PFSK-1 (cell line): Measurements from ENCODE around the gene LRRC15.

Source experiments
- FOXP2 ChIP-seq: optimal IDR thresholded peaks from 2 replicates; pipeline ENCODE3; 2011; ENCODE audit warnings: borderline replicate concordance, control low read depth, inconsistent platforms; ENCODE audit not compliant: insufficient read depth; ENCODE audit errors: extremely low read length, extremely low read depth
- POLR2AphosphoS5 ChIP-seq: IDR thresholded peaks from 2 replicates; pipeline ENCODE4 v1.6.1; 2012; ENCODE audit warnings: low read depth, mild to moderate bottlenecking, control low read depth, low read length, moderate library complexity
- SIN3A ChIP-seq: IDR thresholded peaks from 2 replicates; pipeline ENCODE4 v1.6.1; 2012; ENCODE audit warnings: mild to moderate bottlenecking, low read length, moderate library complexity, borderline replicate concordance; ENCODE audit not compliant: insufficient read depth
- TAF1 ChIP-seq: IDR thresholded peaks from 2 replicates; pipeline ENCODE4 v1.6.1; 2012; ENCODE audit warnings: low read length, control low read depth, borderline replicate concordance; ENCODE audit not compliant: insufficient read depth
- TF ChIP-seq, protein P1 (sequence below), 2 experiments: IDR thresholded peaks; 2 replicates each; pipeline versions ENCODE4 v1.6.1 to v1.8.0; 2011 to 2012; ENCODE audit warnings: low read depth in 2 of 2, low read length in 2 of 2, control low read depth in 1 of 2, inconsistent platforms in 1 of 2, mild to moderate bottlenecking in 1 of 2, moderate library complexity in 1 of 2; ENCODE audit not compliant: insufficient read depth in 1 of 2

DNA sequence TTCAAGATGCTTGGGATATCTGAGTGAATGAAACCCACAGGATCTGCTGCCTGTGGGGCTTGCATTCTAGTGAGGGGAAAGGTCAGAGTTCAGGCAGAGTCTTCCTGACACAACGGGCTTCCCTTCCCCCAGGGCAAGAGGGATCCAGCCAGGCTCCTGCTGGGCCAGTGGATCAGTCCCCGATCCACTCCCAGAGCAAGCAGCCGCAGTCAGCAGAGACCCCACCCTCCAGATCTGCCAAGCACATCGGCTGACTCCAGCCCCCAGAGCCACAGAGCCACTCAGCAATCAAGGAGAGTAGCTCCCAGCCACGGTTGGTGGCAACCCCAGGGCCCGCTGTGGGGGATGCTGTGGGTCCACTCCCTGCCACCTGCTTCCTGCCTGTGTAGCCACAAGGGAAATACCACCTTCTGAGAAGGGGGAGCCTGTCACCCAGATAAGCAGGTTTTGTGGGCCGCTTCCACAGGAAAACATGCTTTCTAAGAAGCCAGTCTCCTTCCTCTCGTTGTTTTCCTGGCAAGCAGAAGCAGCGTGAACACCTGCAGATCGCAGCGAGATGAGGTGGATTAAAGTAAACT lies 63.3 kb downstream of the LRRC15 start:
- TF ChIP-seq POLR2AphosphoS5 (no peak), SIN3A (no peak), FOXP2 (no peak), TAF1 (no peak)
- TF ChIP-seq, protein P1, sequence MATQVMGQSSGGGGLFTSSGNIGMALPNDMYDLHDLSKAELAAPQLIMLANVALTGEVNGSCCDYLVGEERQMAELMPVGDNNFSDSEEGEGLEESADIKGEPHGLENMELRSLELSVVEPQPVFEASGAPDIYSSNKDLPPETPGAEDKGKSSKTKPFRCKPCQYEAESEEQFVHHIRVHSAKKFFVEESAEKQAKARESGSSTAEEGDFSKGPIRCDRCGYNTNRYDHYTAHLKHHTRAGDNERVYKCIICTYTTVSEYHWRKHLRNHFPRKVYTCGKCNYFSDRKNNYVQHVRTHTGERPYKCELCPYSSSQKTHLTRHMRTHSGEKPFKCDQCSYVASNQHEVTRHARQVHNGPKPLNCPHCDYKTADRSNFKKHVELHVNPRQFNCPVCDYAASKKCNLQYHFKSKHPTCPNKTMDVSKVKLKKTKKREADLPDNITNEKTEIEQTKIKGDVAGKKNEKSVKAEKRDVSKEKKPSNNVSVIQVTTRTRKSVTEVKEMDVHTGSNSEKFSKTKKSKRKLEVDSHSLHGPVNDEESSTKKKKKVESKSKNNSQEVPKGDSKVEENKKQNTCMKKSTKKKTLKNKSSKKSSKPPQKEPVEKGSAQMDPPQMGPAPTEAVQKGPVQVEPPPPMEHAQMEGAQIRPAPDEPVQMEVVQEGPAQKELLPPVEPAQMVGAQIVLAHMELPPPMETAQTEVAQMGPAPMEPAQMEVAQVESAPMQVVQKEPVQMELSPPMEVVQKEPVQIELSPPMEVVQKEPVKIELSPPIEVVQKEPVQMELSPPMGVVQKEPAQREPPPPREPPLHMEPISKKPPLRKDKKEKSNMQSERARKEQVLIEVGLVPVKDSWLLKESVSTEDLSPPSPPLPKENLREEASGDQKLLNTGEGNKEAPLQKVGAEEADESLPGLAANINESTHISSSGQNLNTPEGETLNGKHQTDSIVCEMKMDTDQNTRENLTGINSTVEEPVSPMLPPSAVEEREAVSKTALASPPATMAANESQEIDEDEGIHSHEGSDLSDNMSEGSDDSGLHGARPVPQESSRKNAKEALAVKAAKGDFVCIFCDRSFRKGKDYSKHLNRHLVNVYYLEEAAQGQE (IDR thresholded peaks at IDR 0.05; ENCODE audit: insufficient read depth in 1 of 2, low read depth in 2 of 2, low read length in 2 of 2) = no peak
